ENCODE results near the gene GID4.

DNA sequence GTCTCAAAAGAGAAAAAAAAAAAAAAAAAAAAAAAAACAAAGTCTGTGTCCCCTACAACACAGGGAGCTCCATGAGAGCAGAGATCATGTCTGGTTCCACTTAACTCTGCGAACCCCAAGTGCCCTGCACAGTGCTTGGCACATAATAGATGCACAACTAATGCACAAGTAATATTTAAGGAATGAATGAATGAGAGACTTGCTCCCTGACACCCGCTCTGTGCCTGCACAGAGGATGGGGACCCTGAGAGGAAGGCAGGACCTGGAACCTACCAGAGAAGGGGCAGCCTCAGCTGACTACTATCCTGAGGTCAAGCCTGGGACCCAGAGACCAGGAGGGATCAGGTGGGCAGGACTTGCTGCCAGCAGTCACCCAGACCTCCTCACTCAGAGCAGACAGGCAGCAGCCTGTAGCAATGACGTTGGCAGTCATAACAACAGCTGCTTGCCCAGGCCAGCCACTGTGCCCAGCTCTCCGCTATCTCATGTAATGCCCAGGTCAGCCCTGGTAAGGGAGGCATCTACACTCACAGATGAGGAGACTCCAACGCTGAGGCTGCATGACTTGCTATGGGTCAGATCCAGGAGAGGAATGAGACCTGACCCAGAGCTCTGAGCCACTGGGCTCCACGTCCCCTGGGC is 72.2 kb downstream of the GID4 start:
- TF ChIP-seq, protein P1, sequence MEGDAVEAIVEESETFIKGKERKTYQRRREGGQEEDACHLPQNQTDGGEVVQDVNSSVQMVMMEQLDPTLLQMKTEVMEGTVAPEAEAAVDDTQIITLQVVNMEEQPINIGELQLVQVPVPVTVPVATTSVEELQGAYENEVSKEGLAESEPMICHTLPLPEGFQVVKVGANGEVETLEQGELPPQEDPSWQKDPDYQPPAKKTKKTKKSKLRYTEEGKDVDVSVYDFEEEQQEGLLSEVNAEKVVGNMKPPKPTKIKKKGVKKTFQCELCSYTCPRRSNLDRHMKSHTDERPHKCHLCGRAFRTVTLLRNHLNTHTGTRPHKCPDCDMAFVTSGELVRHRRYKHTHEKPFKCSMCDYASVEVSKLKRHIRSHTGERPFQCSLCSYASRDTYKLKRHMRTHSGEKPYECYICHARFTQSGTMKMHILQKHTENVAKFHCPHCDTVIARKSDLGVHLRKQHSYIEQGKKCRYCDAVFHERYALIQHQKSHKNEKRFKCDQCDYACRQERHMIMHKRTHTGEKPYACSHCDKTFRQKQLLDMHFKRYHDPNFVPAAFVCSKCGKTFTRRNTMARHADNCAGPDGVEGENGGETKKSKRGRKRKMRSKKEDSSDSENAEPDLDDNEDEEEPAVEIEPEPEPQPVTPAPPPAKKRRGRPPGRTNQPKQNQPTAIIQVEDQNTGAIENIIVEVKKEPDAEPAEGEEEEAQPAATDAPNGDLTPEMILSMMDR (IDR thresholded peaks at IDR 0.05; ENCODE audit: borderline replicate concordance, extremely low read depth, low read length, poor library complexity, severe bottlenecking): no peak
- no peak for TF ChIP-seq EZH2 (IDR thresholded peaks at IDR 0.05; ENCODE audit: borderline replicate concordance, low read depth, low read length, severe bottlenecking)

All from DND-41 (cell line).